Endothelial cell of umbilical vein (primary cell): ENCODE data around the gene KRTAP19-3. TPM values are rescaled to one million over a fixed set of nuclear protein-coding genes. Genes with fewer than 3 reads are reported as not detected.

Experiments
- BruUV-seq: library from RNA; stranded (reverse); fragments of 400-500 nt; replicated peaks from 2 replicates; lab custom pipeline; 2021; lab: Mats Ljungman, UMichigan
- CTCF ChIA-PET: fragments of 300-600, 350-600 bp; sonication (Branson Sonifier 250); formaldehyde crosslinking; loops from one replicate; lab custom pipeline; 2021; ENCODE audit warnings: antibody characterized with exemption, inconsistent platforms; lab: Charles Lee
- POLR2A ChIA-PET: fragments of 300-600, 350-600 bp; sonication (Branson Sonifier 250); formaldehyde crosslinking; loops from one replicate; lab custom pipeline; 2021; ENCODE audit warnings: antibody characterized with exemption, inconsistent platforms; lab: Charles Lee
- DNase-seq: peaks from one replicate; pipeline ENCODE4 v3.0.0-alpha.2; 2011; ENCODE audit warnings: low read depth, low spot score
- FAIRE-seq: peaks from 2 replicates; lab custom pipeline; 2011; peaks lifted over from hg19 to GRCh38; lab: Jason Lieb, UNC
- H2AFZ ChIP-seq: 2 replicates; pipeline ENCODE4 v1.6.0; 2012; ENCODE audit warnings: low read depth, low read length, control low read depth, inconsistent platforms
- H3K27ac ChIP-seq: 2 replicates; pipeline ENCODE4 v1.5.1; 2011; ENCODE audit warnings: low read depth, mild to moderate bottlenecking, control low read depth, low read length, moderate library complexity; ENCODE audit not compliant: insufficient read depth
- H3K27me3 ChIP-seq, 2 experiments: 2 replicates each; pipeline versions ENCODE4 v1.6.0 to v1.6.1; 2011; ENCODE audit warnings: low read length in 2 of 2, mixed read lengths in 1 of 2; ENCODE audit not compliant: control insufficient read depth in 2 of 2, insufficient read depth in 2 of 2
- H3K36me3 ChIP-seq, 2 experiments: 2 replicates in 1 of 2; 3 replicates in 1 of 2; pipeline ENCODE4 v1.5.1; 2011; ENCODE audit warnings: low read length in 2 of 2, mild to moderate bottlenecking in 1 of 2, moderate library complexity in 1 of 2; ENCODE audit not compliant: control insufficient read depth in 2 of 2, insufficient read depth in 2 of 2; ENCODE audit errors: extremely low read depth in 1 of 2
- H3K4me1 ChIP-seq: 3 replicates; pipeline ENCODE4 v1.5.1; 2011; ENCODE audit warnings: mild to moderate bottlenecking, low read length; ENCODE audit not compliant: control insufficient read depth, insufficient read depth; ENCODE audit errors: extremely low read depth
- H3K4me2 ChIP-seq: 2 replicates; pipeline ENCODE4 v1.6.1; 2011; ENCODE audit warnings: low read length, control low read depth, mixed read lengths; ENCODE audit not compliant: insufficient read depth
- H3K4me3 ChIP-seq, 3 experiments: fragments of 200-600 bp in 1 of 3; sonication (generic), shearing (Covaris generic) in 1 of 3; replicated peaks in 1 of 3; 2 replicates each; pipeline ENCODE4 v1.5.1; 2011 to 2016; ENCODE audit warnings: control low read depth in 3 of 3, low read length in 3 of 3, mild to moderate bottlenecking in 2 of 3, inconsistent platforms in 1 of 3, low read depth in 1 of 3, moderate library complexity in 1 of 3; ENCODE audit not compliant: insufficient read depth in 1 of 3
- H3K79me2 ChIP-seq: 2 replicates; pipeline ENCODE4 v1.6.0; 2012; ENCODE audit warnings: low read length, inconsistent platforms; ENCODE audit not compliant: control insufficient read depth, insufficient read depth
- H3K9ac ChIP-seq: replicated peaks from 2 replicates; pipeline ENCODE3; 2011; ENCODE audit warnings: low read length, control low read depth; ENCODE audit not compliant: insufficient read depth; ENCODE audit errors: extremely low read depth
- H3K9me1 ChIP-seq: replicated peaks from 3 replicates; pipeline ENCODE4 v1.6.0; 2011; ENCODE audit warnings: mild to moderate bottlenecking, low read length; ENCODE audit not compliant: control insufficient read depth, insufficient read depth; ENCODE audit errors: extremely low read depth
- H3K9me3 ChIP-seq: replicated peaks from 2 replicates; pipeline ENCODE4 v1.5.1; 2012; ENCODE audit warnings: low read length, inconsistent platforms; ENCODE audit not compliant: control insufficient read depth, insufficient read depth
- H4K20me1 ChIP-seq: replicated peaks from 2 replicates; pipeline ENCODE3; 2011; ENCODE audit warnings: mild to moderate bottlenecking, low read length; ENCODE audit not compliant: control insufficient read depth, insufficient read depth; ENCODE audit errors: extremely low read depth
- CTCF ChIP-seq, 2 donors: IDR thresholded peaks; 1 replicate in 1 of 2; 2 replicates in 1 of 2; pipeline ENCODE4 v1.5.1; 2011; ENCODE audit warnings: low read length in 2 of 2, mild to moderate bottlenecking in 2 of 2, moderate library complexity in 2 of 2, control low read depth in 1 of 2, inconsistent platforms in 1 of 2, low read depth in 1 of 2; ENCODE audit not compliant: insufficient read depth in 1 of 2; ENCODE audit errors: extremely low read depth in 1 of 2
- EZH2 ChIP-seq: IDR thresholded peaks from 2 replicates; pipeline ENCODE4 v1.6.1; 2012; ENCODE audit warnings: borderline replicate concordance, low read depth, mild to moderate bottlenecking, moderate library complexity, low read length, inconsistent platforms; ENCODE audit not compliant: severe bottlenecking
- FOS ChIP-seq: IDR thresholded peaks from 2 replicates; pipeline ENCODE4 v1.6.1; 2011; ENCODE audit warnings: mild to moderate bottlenecking, low read length, moderate library complexity, borderline replicate concordance; ENCODE audit not compliant: insufficient read depth
- GATA2 ChIP-seq: IDR thresholded peaks from 2 replicates; pipeline ENCODE4 v1.7.0; 2011; ENCODE audit warnings: low read depth, mild to moderate bottlenecking, moderate library complexity, mixed read lengths, low read length; ENCODE audit not compliant: insufficient read length, insufficient read depth
- JUN ChIP-seq: IDR thresholded peaks from 2 replicates; pipeline ENCODE4 v1.6.1; 2011; ENCODE audit warnings: borderline replicate concordance, low read depth; ENCODE audit not compliant: insufficient read length, insufficient read depth
- MAX ChIP-seq: IDR thresholded peaks from 2 replicates; pipeline ENCODE4 v1.6.1; 2011; ENCODE audit not compliant: insufficient read depth, insufficient read length
- MYC ChIP-seq: IDR thresholded peaks from one replicate; pipeline ENCODE4 v1.6.1; 2011; ENCODE audit warnings: mild to moderate bottlenecking, low read depth, low read length
- POLR2A ChIP-seq: IDR thresholded peaks from 2 replicates; pipeline ENCODE4 v1.6.1; 2012; ENCODE audit warnings: low read depth, mild to moderate bottlenecking, control low read depth, low read length
- POLR2AphosphoS5 ChIP-seq: IDR thresholded peaks from 2 replicates; pipeline ENCODE4 v1.6.1; 2012; ENCODE audit warnings: low read depth, mild to moderate bottlenecking, control low read depth, low read length, moderate library complexity; ENCODE audit not compliant: insufficient read depth
- dilution Hi-C: fragments of 300-500 bp; cut with MboI; formaldehyde crosslinking; loops from one replicate; pipeline ENCODE4 v1.15.0; 2019; ENCODE audit warnings: low sequenced_read_pairs; ENCODE audit not compliant: extremely low pct_ligation_motif_present
- intact Hi-C: fragments of 100-400 bp; cut with micrococcal nuclease; formaldehyde crosslinking; loops from one replicate; pipeline ENCODE4 v1.10.0; 2022
- polyA plus RNA-seq, 4 experiments: library from polyadenylated mRNA; depleted of rRNA in 3 of 4; stranded (reverse) in 3 of 4; unstranded in 1 of 4; fragments of >200 nt; gene quantifications; 2 replicates each; pipeline versions ENCODE4 v1.2.1 to v1.2.3, GENCODE V29; 2011 to 2012; ENCODE audit warnings: missing spikeins in 1 of 4
- total RNA-seq: library from RNA; stranded (reverse); gene quantifications from 2 replicates; pipeline ENCODE4 v1.2.3, GENCODE V29; 2021

The KRTAP19-3 gene
- total and polyA plus RNA-seq, 2 donors (not counting 3 experiments of a cell fraction or from before 2014, with no cell fraction given) = not detected

- Histone ChIP-seq H3K36me3 (no peaks in the 10 kb centered on the region), H2AFZ (no peak overlapping the region), H4K20me1 (no peaks in the 10 kb centered on the region), H3K9me1 (no peaks in the 10 kb centered on the region), H3K9me3 (no peaks in the 10 kb centered on the region), H3K9ac (no peak overlapping the region), H3K4me1 (no peaks in the 10 kb centered on the region), H3K4me2 (no peak overlapping the region), H3K27ac (no peak overlapping the region), H3K79me2 (no peaks in the 10 kb centered on the region), H3K4me3 (no peak overlapping the region), H3K27me3 (no peaks in the 10 kb centered on the region)
- intact Hi-C loops (no loop called here), dilution Hi-C loops (no loop called here)
- FAIRE-seq (no peak), DNase-seq (no peak)
- no TSS peak for BruUV-seq
- ChIA-PET CTCF (no interaction called here), POLR2A (no interaction called here)
- TF ChIP-seq GATA2 = no peak
- TF ChIP-seq MAX = no peak
- TF ChIP-seq JUN = no peak
- no peak for TF ChIP-seq POLR2AphosphoS5
- TF ChIP-seq POLR2A = no peak
- TF ChIP-seq CTCF (IDR thresholded peaks at IDR 0.05; ENCODE audit: extremely low read depth in 1 of 2, insufficient read depth in 1 of 2, low read depth in 1 of 2, low read length in 2 of 2) = no peak
- no peak for TF ChIP-seq FOS
- TF ChIP-seq EZH2 = no peak
- TF ChIP-seq MYC = no peak
Observed at GRCh38 chr21:30479259-30479658, 12.6 kb downstream of the KRTAP19-3 start.
